GM18511 (cell line): ENCODE results near the gene SF3B3.
"Not testable (repeated sequence)": the region's sequence is repeated elsewhere in the genome, so short reads cannot be mapped to it uniquely, and the experiment has no call there.

ENCODE experiments used
- ATAC-seq: cut with Tn5 transposase; IDR thresholded peaks from one replicate; pipeline ENCODE4 v1.9.1; 2021; ENCODE audit warnings: mild to moderate bottlenecking, moderate library complexity; ENCODE audit not compliant: unreplicated experiment

SF3B3 gene

DNA sequence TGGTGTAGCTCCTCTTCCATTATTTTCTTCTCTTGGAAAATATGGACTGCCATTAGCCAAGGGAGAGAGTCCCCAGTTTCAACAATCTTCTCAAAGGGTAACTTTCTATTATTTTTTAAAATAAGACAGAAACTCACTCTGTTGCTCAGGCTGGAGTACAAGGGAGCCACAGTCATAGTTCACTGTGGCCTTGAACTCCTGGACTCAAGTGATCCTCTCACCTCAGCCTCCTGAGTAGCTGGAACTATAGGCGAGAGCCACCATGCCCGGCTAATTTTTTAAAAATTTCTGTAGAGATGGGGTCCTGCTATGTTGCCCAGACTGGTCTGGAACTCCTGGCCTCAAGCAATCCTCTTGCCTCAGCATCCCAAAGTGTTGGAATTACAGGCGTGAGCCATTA is 13.4 kb upstream of the SF3B3 start:
- ATAC-seq = no peak

DNA sequence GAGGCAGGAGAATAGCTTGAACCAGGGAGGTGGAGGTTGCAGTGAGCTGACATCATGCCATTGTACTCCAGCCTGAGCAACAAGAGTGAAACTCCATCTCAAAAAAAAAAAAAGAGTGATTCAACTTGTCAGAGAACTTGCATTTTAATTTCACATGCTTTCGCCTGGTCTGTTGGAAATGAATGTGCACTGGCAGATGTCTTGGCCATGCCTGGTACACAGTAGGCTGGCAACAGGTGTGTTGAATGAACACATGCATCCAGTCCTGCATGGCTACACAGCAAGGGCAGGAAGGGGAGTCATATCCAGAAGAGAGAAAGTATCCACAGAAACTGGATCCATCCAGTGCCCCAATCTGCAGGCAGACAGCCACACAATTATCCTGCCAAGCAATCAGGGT is 11.8 kb upstream of the SF3B3 start:
- ATAC-seq = no peak

DNA sequence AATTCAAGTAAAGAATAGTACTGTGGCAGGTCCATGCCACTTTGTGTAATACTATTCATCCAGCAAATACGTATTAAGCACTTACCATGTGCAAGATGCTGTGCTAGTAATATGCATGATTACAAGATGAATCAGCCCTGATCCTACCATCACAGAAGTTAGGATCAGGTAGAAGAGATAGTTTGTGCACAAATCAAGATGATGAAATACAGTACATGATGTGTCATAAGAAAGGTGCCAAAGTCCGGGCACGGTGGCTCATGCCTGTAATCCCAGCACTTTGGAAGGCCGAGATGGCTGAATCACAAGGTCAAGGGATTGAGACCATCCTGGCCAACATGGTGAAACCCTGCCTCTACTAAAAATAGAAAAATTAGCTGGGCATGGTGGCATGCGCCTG is 11.2 kb upstream of the SF3B3 start:
- ATAC-seq = no peak

DNA sequence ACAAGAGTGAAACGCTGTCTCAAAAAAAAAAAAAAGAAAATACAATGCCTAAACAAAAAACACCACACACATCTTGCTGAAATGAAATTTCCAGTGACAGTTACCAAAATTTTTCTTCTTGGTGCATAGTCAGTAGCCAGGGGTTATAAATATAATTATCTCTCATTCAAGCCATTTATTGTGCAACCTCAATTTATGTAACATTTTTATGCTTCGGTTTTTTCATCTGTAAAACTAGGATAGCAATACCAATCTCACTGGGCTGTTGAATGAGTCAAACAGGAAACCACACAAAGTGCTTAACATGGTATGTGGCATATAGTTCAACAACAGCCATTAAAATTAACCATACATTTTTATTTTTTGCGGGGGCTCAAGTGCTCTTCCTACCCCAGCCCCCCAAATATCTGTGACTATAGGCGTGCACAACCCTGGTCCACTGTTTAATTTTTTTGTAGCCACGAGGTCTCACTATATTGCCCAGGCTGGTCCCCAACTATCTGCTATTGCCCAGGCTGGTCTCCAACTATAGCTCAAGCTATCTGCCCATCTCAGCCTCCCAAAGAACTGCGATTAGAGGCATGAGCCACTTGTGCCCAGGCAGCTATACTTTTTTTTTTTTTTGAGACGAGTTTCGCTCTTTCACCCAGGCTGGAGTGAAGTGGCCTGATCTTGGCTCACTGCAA is 2.9 kb upstream of the SF3B3 start:
- no peak for ATAC-seq

DNA sequence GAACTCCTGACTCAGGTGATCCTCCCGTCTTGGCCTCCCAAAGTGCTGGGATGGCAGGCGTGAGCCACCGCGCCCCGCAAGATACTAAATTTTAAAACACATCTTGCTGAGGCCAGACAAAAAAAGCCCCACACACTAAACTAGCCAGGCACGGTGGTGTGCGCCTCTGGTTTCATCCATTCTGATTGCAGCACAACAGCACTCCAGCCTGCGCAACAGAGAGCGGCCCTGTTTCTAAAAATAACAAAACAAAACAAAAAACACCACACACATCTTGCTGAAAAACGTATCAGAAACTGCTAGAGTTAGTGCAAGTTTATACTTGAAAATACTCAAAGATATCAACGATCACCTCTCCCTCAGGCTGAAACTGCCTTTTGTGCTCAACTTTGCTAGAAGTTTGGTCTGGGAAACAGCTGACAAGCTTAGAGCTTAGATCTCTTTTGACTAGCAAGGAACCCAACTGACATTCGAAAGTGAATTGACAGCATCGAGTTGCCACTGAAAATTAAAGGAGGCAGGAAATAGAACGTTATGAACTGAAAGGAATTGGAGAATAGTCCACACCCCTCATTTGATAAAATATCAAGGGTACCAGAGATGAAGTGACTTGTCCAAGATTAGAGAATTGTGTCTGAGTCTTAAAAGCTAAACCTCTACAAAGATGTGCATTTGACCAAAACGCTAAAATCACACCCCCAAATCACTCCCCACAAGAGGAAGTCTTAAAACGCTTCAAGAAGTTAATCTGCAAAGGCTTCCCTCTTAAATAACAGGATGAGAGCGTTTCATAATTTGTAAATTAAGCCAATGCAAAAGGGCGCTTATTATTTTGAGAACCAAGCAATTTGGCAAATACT is 1.2 kb upstream of the SF3B3 start:
- ATAC-seq = no peak

DNA sequence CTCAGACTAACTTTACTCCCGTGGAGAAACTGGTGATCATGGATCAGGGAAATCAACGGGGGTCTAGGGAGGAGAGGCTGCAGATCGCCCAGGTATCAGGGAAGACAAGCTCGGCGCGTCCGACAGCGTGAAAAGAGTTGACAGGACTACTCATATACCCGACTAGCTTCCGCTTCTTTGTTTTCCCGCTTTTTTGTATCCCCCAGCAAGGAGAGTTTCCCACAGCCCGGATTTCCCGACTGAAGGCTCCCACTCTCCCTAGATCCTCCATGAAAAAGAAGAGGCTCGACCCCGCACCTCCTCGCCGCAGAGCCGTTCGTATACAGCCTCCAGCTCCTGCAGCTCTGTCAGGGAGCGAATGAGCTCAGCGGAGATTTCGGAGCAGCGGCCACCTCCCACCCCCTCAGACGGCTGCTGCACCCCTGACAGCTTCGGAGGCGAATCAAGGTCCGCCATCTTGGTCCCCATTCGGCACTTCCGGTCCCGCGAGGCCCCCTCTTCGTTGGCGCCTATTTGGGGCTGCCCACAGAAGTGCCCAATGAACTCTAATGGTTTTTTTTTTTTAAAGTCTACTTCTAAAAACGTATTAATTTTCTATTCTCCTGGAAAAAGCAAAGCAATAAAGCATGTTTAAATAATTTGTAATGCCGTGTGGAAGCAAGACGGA is 407 bp upstream of the SF3B3 start, which contains the start of gene COG4:
Gene COG4, minus strand, starts transcription at position 479 of the 667 bp plus-strand sequence. Its CDS starts 11 bp downstream, at position 468.
- ATAC-seq = peak; percentile 56

DNA sequence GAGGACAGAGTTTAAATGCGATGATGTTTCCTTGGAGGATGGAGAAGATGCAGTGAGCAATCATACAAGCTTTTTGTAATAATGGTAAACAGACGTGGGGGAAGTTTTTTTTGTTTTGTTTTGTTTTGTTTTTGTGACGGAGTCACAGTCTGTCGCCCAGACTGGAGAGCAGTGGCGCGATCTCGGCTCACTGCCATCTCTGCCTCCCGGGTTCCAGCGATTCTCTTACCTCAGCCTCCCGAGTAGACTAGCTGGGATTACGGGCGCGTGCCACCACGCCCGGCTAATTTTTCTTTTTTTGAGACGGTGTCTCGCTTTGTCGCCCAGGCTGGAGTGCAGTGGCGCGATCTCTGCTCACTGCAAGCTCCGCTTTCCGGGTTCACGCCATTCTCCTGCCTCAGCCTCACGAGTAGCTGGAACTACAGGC is 796 bp downstream of the SF3B3 start:
- peak; percentile 14 for ATAC-seq

DNA sequence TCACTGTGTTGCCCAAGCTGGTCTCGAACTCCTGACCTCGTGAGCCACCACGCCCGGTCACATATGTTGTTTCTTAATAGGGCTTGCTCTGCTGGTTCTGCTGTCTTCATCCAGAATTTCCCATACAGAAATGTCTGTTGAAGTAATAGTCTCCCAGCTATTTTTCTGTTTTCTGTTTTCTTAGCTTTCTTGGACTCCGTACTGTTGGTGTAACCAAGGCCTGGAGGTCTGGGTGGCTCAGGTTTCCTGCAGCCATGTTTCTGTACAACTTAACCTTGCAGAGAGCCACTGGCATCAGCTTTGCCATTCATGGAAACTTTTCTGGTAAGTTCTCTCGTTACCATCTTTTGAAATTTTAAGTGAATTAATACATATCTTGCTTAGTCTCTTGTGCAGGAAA is 2.8 kb downstream of the SF3B3 start:
- ATAC-seq = no peak

DNA sequence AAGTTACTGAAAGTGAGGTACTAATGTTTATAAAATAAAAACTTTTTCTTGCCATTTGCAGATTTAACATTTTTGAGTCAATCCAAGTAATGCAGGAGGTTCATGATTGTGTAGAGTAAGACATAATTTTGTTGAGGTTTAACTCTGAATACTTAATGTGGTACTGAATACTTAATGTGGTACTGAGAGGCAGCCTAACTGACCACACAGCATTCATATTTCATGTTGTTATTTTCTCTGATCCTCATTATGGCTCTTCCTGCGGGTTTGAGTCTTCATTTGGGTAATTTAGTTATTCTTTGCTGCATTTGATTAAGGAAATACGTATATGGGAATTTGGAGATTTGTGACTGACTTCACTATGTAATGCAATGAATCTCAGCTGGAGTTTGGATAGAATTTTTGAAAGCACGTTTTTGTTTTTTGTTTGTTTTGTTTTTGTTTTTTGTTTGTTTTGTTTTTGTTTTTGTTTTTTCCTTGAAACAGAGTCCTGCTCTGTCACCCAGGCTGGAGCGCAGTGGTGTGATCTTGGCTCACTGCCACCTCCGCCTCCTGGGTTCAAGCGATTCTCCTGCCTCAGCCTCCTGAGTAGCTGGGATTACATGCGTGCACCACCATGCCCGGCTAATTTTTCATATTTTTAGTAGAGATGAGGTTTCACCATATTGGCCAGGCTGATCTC is 3.8 kb downstream of the SF3B3 start:
- ATAC-seq = no peak

DNA sequence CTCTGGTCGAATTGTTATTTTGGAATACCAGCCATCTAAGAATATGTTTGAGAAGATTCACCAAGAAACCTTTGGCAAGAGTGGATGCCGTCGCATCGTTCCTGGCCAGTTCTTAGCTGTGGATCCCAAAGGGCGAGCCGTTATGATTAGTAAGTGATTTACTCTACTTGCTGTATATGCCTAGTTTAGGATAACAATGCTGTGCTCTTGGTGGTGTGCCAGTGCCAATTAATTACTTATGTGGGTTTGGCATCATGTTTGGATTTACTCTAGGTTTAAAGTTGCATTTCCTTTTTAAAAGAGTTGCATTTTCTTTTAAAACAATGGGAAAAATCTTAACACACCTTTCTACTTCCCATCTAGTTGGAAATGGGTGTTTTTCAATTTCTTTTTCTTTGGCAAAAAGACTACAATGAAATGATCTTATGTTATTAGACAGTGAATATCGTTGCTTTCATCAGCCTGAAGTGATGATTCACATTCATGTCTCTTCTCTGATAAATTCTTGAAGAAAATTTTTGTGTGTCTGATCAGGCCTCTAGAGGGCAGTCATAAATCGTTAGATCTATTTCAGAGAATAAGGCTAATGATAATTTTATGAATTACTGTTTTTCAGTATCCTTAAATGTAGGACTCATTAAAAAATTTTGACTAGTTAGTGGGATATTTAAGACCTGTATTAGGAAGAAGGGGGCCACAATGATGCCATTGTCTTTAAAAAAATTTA is 5.6 kb downstream of the SF3B3 start:
- no peak for ATAC-seq

DNA sequence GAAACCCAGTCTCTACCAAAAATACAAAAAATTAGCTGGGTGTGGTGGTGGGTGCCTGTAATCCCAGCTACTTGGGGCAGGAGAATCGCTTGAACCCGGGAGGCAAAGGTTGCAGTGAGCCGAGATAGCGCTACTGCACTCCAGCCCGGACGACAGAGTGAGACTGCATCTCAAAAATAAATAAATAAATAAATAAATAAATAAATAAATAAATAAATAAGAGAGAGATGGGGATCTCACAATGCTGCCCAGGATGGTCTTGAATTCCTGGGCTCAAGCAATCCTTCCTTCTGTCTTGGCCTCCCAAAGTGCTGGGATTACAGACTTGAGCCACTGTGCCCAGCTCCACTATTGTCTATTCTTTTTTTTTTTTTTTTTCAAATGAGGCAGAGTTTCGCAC is 6.3 kb downstream of the SF3B3 start:
- not testable (repeated sequence) for ATAC-seq

DNA sequence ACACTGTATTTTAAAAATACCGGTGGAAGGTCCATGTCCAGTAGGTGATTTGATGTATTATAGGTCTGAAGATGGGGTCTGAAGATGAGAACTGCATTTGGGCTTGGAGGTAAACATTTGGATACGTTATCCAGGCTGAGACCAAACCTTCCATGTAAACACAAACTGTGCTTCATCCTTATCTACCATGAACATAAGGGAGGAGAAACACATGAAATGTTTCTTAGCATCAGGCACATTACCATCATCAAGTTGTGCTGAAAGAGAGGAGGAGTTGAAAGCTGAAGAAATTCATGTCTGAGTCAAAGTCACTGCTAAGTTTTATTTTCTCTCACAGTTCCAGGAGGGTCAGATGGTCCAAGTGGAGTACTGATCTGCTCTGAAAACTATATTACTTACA is 11.4 kb downstream of the SF3B3 start:
- ATAC-seq = no peak

DNA sequence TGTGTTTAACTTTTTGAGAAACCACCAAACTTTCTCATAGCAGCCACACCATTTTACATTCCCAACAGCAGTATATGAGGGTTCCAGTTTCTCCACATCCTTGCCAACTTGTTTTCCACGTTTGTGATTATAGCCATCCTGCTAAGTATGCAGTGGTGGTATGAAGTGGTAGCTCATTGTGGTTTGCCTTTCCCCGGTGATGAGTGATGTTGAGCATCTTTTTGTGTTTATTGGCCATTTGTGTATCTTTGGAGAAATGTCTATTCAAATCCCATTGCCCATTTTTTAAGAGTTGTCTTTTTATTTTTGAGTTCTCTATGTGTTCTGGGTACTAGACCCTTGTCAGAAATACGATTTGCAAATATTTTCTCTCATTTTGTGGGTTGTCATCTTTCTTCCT is 17.4 kb downstream of the SF3B3 start:
- ATAC-seq = no peak

DNA sequence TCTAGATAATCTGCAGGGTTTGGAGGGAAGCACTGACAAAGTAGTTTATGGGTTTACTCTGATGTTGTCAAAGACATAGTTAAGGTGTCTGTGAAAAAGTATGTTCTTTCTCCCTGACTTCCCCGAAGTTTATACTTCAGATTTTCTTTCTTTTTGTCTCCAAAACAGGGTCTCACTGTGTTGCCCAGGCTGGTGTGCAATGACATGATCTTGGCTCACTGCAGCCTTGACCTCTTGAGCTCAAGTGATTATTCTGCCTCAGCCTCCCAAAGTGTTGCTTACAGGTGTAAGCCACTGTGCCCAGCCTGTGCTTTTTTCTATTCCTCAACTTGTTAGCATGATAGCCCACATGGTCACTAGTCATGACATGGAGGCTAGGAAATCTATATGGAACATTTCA is 20.9 kb downstream of the SF3B3 start:
- ATAC-seq = no peak

DNA sequence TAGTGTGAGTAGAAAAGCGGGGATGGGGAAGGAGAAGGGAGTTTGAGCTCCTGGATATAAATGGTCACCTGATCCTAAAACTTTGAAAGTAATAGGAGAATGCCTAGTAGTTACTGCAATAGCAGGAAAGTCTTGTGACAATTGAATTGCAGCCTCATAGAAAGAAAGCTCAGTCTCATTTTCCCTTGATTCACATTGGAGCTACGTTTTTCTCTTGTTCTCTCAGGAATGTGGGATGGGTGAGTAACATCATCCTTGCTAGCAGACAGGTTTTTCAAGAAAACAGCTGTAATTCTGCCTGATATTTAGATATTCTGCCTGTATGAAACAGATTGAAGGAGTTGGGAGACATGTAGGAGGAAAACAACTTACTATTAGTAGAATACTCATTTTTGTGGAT is 25.3 kb downstream of the SF3B3 start:
- ATAC-seq = no peak

DNA sequence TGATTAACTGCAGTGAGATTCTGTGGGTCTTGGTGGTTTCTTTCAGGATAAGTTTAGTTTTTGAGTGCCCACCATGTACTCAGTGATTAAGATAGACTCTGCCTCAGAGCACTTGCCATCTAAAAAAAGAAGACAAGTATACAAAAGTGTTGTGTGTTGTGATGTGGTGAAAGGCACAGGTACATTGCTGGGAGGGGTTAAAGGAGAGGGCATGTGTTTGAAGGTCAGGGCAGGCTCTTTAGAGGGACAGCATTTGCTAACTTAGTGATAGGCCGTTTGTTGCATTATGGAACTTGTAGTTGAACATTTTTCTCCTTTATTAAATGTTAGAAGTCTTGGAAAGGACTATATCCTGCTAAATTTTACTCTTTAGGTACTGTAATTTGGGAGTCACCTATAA is 26.5 kb downstream of the SF3B3 start:
- no peak for ATAC-seq

DNA sequence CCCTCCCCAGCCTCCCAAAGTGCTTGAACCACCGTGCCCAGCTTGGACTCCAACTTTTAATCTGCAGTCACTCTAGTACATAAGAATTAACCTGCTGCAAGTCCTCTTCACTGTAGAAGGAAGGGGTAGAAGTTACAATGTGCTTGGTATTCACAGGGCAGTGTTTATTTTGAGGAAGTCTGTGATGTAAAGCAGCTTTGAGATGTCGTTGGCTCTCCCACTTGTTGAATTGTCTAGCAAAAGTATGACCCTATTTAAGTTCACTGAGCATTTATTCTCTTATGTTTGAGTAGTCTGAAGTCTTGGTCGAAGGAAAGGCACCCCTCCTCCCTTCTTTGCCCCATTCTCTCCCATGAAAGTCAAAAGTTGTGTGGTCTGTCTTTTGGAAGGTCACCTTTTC is 28.2 kb downstream of the SF3B3 start:
- ATAC-seq = no peak

DNA sequence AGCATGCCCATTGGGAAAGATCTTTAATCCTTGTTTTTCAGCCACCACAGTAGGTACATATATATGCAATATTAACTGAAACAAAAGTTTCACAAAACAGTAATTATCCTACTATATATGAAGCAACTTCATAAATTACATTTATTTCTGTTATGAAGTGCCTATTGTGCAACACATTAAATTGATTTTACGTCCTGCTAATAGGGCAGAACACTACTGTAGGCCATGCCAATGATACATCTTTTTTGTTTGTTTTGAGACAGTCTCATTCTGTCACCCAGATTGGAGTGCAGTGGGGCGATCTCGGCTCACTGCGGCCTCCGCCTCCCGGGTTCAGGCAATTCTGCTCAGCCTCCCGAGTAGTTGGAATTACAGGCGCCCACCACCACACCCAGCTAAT is 29.1 kb downstream of the SF3B3 start:
- no peak for ATAC-seq

DNA sequence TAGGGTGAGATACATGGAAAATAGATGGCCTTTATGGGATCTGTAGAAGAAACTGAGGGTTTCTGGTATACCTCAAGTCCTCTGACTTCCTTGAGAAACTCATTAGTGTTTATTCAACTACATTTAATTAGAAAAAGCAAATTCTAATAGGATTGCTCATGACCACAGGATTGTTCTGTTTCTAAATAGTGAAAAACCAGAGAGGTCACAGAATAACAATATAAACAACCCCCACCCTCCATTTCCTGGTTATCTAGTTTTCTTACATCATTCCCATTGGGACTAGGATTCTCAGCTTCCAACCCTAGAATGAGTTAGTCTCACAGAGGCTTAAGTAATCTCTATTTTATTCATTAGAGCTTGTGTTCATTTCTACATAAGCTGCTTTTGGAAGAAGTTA is 30.0 kb downstream of the SF3B3 start:
- no peak for ATAC-seq

DNA sequence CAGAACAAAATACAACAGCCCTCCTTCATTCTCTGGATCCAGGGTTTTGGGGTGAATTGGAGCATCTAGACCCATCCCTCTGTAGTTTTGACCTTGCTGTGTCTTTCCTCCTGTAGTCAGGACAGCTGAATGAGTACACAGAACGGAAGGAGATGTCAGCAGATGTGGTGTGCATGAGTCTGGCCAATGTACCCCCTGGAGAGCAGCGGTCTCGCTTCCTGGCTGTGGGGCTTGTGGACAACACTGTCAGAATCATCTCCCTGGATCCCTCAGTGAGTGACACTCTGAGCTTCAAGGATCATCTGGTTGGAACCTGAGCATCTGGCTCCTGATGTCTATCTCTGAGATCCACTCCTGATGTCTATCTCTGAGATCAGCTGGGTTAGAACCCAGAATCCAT is 32.4 kb downstream of the SF3B3 start:
- ATAC-seq = no peak

DNA sequence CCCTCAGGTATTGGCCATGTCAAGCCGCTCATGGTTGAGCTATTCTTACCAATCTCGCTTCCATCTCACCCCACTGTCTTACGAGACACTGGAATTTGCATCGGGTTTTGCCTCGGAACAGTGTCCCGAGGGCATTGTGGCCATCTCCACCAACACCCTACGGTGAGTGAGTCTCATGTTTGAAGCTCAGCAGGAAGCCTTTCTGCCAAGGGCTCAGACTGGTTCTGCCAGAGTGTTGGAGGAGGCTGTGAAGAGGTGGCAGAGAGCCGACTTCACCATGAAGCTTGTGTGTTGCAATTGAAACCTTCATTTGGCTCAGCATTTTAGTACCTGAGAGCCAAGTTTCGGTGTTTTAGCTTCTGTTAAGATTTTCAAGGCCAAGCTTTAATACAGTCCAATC is 38.0 kb downstream of the SF3B3 start:
- no peak for ATAC-seq
